Fibroblast of peridontal ligament (primary cell): ENCODE measurements around the gene EPN3.

Experiments
- DNase-seq: peaks from one replicate; pipeline ENCODE4 v3.0.0-alpha.2; 2010; ENCODE audit errors: extremely low read depth

Gene EPN3

DNA sequence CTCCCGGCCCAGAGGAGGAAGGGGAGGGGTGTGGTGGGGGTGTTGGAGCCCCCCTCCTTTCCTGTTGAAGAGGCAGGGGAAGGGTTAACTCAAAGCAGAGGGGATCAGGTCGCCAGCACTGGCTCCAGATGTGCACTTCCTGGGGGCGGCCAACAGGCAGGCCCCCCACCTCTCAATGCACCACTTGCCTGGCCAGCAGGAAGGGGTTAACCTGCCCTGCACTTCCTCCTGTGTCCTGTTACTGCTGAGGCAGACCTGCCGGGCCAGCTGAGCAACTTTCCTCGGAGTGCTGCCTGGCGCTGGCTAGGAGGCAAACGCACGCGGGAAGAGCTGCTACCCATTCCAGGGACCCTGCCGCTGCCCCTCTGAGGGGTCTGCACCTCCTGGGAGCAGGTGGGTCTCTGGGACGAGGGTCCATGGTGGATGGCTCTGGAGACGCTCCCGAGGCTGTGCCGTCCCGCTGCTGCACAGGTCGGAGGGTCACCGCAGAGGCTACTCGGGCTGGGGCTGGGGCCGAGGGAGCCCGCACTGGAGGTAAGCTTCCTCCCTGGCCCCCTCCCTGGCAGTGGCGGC, at the start of gene EPN3:
Gene EPN3 (plus strand): TSS at position 284 of the 573 bp plus-strand sequence. CDS start 3,822 bp downstream, outside the sequence.
- no peak for DNase-seq

DNA sequence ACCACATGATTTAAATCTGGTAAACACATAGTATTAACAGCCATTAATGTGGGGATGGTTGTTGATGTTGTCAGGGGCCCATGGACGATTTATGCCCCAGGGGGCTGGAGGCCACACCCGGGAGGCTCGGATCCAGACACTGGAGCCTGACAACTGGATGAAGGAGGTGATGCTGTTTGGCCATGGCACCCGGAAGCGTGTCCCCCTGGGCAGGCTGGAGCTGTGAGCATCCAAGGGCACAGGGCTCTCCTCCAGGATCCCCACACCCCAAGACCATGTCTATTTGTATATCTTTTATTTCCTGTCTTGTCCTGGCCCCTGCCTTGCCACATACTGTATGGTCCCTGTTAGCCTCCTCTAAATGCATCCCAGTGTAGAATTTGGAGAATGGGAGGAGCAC, 49.3 kb upstream of the EPN3 start:
- no peak for DNase-seq

DNA sequence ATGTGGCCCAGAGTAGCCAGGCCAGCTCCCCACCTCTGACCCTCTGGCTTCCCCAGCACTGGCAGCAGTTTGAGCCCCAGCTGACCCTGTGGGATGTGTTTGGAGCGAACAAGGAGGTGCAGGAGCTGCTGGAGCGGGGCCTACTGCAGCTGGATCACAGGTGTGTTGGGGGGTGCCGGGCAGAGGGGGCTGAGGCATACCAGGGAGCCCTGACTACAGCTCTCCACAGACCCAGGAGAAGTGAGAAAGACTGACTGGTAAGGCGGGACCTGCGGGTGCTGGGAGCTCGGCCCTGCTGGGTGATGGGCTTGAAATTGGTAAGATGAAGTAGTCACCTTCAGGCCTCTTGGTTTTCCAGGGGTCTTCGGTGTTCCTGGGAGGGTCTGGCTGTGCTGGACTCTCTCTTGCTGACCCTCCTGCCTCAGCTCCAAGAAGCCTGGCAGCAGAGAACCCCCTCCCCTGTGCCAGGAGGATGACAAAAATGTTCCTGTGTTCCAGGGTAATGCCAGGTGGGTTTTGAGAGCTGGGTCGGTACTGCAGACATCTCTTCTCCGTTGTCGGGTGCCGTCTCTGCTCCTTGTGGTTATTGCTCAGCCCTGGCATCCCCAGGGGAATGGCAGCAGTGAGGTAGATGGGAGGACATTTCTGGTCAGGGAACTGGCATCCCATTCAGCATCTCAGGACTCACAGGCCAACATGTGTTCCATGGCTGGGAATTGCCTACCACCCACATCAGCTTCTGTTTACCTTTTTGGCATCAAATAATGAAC, 48.0 kb upstream of the EPN3 start:
- no peak for DNase-seq

DNA sequence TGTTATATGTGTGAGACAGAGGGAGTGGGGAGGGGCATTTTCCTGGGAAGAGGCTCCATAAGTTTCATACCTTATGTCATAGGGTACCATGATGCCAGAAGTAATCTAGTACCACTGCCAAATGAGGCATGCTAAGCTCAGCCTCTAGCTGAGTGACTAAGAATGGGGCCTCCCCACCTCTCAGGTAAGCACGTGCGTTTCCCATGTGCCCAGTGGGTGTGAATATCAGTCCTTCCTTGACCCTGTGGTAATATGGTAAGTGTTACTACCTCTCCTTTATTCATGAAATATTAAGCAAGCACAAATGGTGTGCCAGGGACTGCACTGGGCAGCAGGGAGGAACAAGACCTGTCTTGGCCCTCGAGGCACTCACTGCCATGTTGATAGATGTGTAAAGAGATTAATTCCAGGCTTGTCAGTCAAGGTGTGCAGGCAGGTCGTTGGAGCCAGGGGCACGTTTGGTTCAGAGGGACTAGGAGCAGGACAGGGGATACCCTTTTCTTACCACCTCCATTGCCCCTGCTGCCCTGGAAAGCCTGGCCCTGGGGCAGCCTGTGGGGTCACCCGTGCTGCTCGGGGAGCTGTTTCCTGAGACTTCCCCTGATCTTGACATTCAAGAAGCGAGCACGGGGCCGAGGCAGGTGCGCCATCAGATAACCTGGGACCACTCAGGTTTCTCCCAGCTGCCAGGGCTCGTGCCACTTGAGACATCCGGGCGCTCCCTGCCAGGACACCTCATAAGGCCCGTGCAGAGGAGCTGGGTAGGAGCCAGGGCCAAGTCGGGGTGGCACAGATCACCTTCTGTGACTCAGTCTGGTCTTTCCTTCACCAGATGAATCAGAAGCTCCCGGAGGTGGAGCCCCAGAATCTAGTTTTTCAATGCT, 45.1 kb upstream of the EPN3 start:
- no peak for DNase-seq

DNA sequence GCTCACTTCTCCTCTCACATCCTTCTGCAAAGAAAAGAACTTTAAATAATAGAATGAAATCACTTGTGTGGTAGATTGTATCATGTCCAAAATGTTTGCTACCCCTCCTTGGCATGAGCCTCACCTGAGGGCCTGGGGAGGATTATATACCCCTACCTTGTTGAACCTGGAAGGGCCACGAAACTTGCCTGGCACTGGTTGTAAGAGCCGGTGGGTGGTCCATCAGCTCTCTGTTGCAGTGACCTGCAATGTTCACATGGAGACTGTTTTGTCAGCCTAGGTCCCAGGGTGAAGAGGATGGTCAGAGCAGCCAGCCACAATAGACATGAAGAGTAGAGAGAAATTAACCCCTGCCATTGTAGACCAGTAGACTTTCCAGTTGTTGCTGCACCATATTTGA, 43.7 kb upstream of the EPN3 start:
- DNase-seq = no peak

DNA sequence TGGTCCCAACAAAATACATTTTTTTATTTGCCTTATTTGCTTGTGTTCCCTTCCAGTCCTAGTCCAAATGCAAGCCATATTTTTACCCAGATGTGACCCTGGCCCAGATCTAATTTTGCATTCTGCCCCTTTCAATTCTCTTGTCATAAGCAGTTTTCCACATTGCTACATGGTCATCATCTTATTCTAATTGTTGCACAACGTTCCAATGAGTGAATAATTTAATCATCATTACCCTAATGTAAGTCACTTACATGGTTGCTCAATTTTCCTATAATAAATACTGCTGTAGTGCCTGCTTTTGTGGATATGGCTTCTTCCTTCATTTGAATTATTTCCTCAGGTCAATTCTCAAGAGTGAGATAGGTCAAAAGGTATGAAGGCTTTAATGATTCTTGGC, 41.0 kb upstream of the EPN3 start:
- DNase-seq = no peak

DNA sequence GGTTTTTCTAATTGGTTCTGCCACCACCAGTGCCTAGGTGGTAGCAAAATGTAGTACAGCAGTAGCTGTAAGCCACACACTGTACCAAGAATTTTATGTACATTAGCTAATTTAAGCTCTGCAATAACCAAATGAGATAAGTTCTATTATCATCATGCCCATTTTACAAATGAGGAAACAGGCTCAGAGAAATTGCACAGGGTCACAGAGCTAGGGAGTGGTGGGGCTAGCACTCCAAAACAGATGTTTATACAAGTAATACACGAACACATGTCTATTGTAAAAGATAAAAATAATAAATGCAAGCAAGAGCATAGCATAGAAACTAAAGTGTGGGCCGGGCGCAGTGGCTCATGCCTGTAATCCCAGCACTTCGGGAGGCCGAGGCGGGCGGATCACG, 40.3 kb upstream of the EPN3 start:
- DNase-seq = no peak

- DNase-seq = no peak
These were observed 38.8 kb upstream of the EPN3 start for GRCh38 chr17:50493744-50494143.

GRCh38 chr17:50495217-50495823, 37.2 kb upstream of the EPN3 start:
- DNase-seq = no peak

DNA sequence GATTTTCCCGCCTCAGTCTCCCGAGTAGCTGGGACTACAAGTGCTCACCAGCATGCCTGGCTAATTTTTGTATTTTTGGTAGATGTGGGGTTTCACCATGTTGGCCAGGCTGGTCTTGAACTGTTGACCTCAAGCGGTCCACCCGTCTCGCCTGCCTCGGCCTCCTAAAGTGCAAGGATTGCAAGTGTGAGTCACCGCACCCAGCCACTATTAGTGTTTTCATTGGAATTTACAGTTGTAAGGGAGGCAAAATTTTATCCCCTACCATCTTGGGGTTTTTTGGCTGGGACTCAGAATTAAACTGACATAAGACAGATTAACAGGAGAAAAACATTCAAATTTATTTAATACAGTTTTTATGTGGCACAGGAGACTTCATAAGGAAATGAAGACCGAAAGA, 36.6 kb upstream of the EPN3 start:
- peak; percentile 27 for DNase-seq

- no peak for DNase-seq
These were observed 34.3 kb upstream of the EPN3 start for GRCh38 chr17:50498021-50498874.

- no peak for DNase-seq
These were observed 33.3 kb upstream of the EPN3 start for GRCh38 chr17:50499270-50499669.

GRCh38 chr17:50499721-50500120, 32.8 kb upstream of the EPN3 start:
- DNase-seq = no peak

DNA sequence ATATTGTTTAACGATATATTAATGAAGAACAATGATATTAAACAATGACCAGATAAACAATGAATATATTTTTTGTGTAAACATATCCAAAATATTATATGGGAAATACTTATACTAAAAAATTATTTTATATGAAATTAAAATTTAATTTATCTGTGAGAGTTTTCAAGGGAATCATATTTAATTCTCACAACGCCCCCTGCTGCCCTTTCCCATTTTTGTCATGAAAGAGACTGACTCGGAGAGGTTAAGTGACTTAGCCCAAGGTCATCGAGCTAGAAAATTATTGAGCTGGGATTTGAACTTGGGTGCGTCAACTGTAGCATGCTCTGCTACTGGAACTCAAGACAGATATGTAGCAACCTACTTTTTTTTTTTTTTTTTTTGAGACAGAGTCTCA, 31.5 kb upstream of the EPN3 start:
- peak; percentile 46 for DNase-seq

- no peak for DNase-seq
These were observed 30.1 kb upstream of the EPN3 start for GRCh38 chr17:50502301-50502990.

- DNase-seq = no peak
These were observed 26.9 kb upstream of the EPN3 start for GRCh38 chr17:50505591-50506130.

DNA sequence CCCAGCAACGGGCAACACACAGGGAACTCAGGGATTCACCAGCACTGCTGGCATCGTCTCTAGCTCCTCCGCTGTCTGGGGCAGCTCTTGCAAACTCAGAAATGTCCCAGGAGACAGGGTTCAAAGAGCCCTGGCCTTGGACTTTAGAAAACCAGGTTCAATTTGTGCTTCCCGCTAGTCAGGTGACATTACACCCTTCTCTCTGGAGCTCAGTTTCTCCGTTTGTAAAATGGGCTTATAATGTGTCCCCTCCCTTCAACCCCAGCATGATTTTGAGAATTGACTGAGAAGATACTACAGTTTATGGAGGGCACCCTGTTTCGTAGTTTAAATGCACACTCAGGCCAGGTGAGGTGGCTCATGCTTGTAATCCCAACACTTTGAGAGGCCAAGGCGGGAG, 26.2 kb upstream of the EPN3 start:
- DNase-seq = no peak

- DNase-seq = peak; percentile 76
These were observed 24.5 kb upstream of the EPN3 start, which contains the start of gene MYCBPAP for GRCh38 chr17:50507871-50508572. Gene MYCBPAP, plus strand, starts transcription at chr17:50508439. Its CDS starts 236 bp downstream, at chr17:50508675.
